HEK293 (cell line): ENCODE data around the gene VPS13C.
A peak's percentile ranks its signal among the peaks of the same experiment; 100 is the strongest.

Source experiments
- CTCF ChIA-PET: fragments of 350-600 bp; formaldehyde crosslinking; extraction: SDS; loops from one replicate; lab custom pipeline; 2021; ENCODE audit warnings: antibody characterized with exemption; lab: Yijun Ruan, JAX
- POLR2A ChIA-PET: fragments of 300-600 bp; formaldehyde crosslinking; extraction: SDS; loops from one replicate; lab custom pipeline; 2020; ENCODE audit warnings: antibody characterized with exemption, inconsistent platforms; lab: Yijun Ruan, JAX
- H3K27ac ChIP-seq: fragments of 200-500 bp; sonication (Bioruptor generic); 2 replicates; pipeline ENCODE4 v1.5.1; 2014; ENCODE audit warnings: low read depth, low read length, control low read depth, inconsistent platforms; ENCODE audit errors: extremely low read depth
- H3K36me3 ChIP-seq, 2 experiments: fragments of 200-500 bp in 1 of 2; sonication (Bioruptor generic) in 1 of 2; 1 replicate in 1 of 2; 2 replicates in 1 of 2; pipeline ENCODE4 v1.5.1; 2014 to 2017; ENCODE audit warnings: inconsistent platforms in 2 of 2, low read length in 2 of 2; ENCODE audit not compliant: control insufficient read depth in 2 of 2, insufficient read depth in 1 of 2
- H3K4me1 ChIP-seq: fragments of 200-500 bp; sonication (Bioruptor generic); 2 replicates; pipeline ENCODE4 v1.5.1; 2014; ENCODE audit warnings: mild to moderate bottlenecking, low read length, inconsistent platforms; ENCODE audit not compliant: control insufficient read depth, insufficient read depth
- H3K4me3 ChIP-seq: 2 replicates; pipeline ENCODE4 v1.5.1; 2011; ENCODE audit warnings: low read depth, mild to moderate bottlenecking, control low read depth, low read length, moderate library complexity
- H3K9me3 ChIP-seq: fragments of 200-500 bp; sonication (Bioruptor generic); 2 replicates; pipeline ENCODE4 v1.5.1; 2014; ENCODE audit warnings: low read depth, low read length, inconsistent platforms; ENCODE audit not compliant: control insufficient read depth, insufficient read depth
- BCL11B ChIP-seq: fragments of 450-650 bp; formaldehyde crosslinking; IDR thresholded peaks from 2 replicates; pipeline ENCODE4 v1.5.1; 2016; ENCODE audit warnings: low read depth, missing biosample characterization, missing genetic modification characterization
- FEZF1 ChIP-seq: fragments of 450-650 bp; formaldehyde crosslinking; IDR thresholded peaks from 2 replicates; pipeline ENCODE4 v1.5.1; 2016; ENCODE audit warnings: missing biosample characterization, missing genetic modification characterization
- GLI2 ChIP-seq: fragments of 450-650 bp; formaldehyde crosslinking; IDR thresholded peaks from 2 replicates; pipeline ENCODE4; 2017; ENCODE audit warnings: missing biosample characterization, missing genetic modification characterization, low read depth, borderline replicate concordance
- KLF1 ChIP-seq: fragments of 450-650 bp; formaldehyde crosslinking; IDR thresholded peaks from 2 replicates; pipeline ENCODE4 v1.5.1; 2016; ENCODE audit warnings: missing biosample characterization, missing genetic modification characterization
- MZF1 ChIP-seq: fragments of 450-650 bp; formaldehyde crosslinking; IDR thresholded peaks from 2 replicates; pipeline ENCODE4 v1.5.1; 2017; ENCODE audit warnings: missing biosample characterization, missing genetic modification characterization, borderline replicate concordance
- OVOL3 ChIP-seq: fragments of 450-650 bp; formaldehyde crosslinking; IDR thresholded peaks from 2 replicates; pipeline ENCODE4 v1.5.1; 2016; ENCODE audit warnings: missing biosample characterization, missing genetic modification characterization
- SCRT2 ChIP-seq: fragments of 450-650 bp; formaldehyde crosslinking; IDR thresholded peaks from 2 replicates; pipeline ENCODE4 v1.5.1; 2016; ENCODE audit warnings: missing biosample characterization, missing genetic modification characterization
- SP2 ChIP-seq: fragments of 450-650 bp; formaldehyde crosslinking; IDR thresholded peaks from 2 replicates; pipeline ENCODE4 v1.5.1; 2016; ENCODE audit warnings: missing biosample characterization, missing genetic modification characterization
- ZBTB20 ChIP-seq: fragments of 450-650 bp; formaldehyde crosslinking; IDR thresholded peaks from 2 replicates; pipeline ENCODE4 v1.5.1; 2016; ENCODE audit warnings: missing biosample characterization, missing genetic modification characterization
- ZFHX2 ChIP-seq: fragments of 450-650 bp; formaldehyde crosslinking; conservative IDR thresholded peaks from 2 replicates; pipeline ENCODE4 v1.5.1; 2016; ENCODE audit warnings: missing biosample characterization, missing genetic modification characterization
- ZNF473 ChIP-seq: fragments of 450-650 bp; formaldehyde crosslinking; IDR thresholded peaks from 2 replicates; pipeline ENCODE4 v1.5.1; 2017; ENCODE audit warnings: missing biosample characterization, missing genetic modification characterization
- ZNF76 ChIP-seq: fragments of 450-650 bp; formaldehyde crosslinking; IDR thresholded peaks from 2 replicates; pipeline ENCODE4; 2016; ENCODE audit warnings: low read depth, missing biosample characterization, missing genetic modification characterization, borderline replicate concordance
- ZNF785 ChIP-seq: fragments of 450-650 bp; formaldehyde crosslinking; IDR thresholded peaks from 2 replicates; pipeline ENCODE4 v1.5.1; 2016; ENCODE audit warnings: missing biosample characterization, missing genetic modification characterization
- TF ChIP-seq, protein P1 (sequence below): fragments of 450-650 bp; formaldehyde crosslinking; IDR thresholded peaks from 2 replicates; pipeline ENCODE4 v1.5.1; 2016; ENCODE audit warnings: missing biosample characterization, missing genetic modification characterization
- TF ChIP-seq, protein P2 (sequence below): fragments of 450-650 bp; formaldehyde crosslinking; IDR thresholded peaks from 2 replicates; pipeline ENCODE4 v1.5.1; 2016; ENCODE audit warnings: missing biosample characterization, missing genetic modification characterization
- TF ChIP-seq, protein P3 (sequence below): fragments of 450-650 bp; formaldehyde crosslinking; IDR thresholded peaks from 2 replicates; pipeline ENCODE4 v1.5.1; 2016; ENCODE audit warnings: missing biosample characterization, missing genetic modification characterization

Gene VPS13C

DNA sequence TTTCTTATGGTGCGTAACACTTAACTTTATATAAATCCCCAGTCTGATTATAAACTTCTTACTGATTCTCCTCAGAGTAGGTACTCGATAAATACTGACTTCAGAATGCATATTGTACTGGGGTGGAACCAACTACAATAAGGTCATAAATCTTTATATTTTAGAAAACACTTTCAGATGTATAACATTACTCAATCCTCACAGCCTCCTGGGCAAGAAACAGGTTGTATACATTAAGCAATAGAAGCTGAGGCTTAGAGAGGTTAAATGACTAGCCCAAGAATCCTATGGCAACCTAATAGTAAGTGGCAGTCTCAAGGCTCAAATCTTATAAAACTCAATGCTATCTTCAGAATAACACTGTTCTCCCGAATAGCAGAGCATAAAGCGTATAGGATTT lies 9.1 kb downstream of the VPS13C start:
- no peak overlapping the region for H3K4me3 ChIP-seq
- TF ChIP-seq, protein P1, sequence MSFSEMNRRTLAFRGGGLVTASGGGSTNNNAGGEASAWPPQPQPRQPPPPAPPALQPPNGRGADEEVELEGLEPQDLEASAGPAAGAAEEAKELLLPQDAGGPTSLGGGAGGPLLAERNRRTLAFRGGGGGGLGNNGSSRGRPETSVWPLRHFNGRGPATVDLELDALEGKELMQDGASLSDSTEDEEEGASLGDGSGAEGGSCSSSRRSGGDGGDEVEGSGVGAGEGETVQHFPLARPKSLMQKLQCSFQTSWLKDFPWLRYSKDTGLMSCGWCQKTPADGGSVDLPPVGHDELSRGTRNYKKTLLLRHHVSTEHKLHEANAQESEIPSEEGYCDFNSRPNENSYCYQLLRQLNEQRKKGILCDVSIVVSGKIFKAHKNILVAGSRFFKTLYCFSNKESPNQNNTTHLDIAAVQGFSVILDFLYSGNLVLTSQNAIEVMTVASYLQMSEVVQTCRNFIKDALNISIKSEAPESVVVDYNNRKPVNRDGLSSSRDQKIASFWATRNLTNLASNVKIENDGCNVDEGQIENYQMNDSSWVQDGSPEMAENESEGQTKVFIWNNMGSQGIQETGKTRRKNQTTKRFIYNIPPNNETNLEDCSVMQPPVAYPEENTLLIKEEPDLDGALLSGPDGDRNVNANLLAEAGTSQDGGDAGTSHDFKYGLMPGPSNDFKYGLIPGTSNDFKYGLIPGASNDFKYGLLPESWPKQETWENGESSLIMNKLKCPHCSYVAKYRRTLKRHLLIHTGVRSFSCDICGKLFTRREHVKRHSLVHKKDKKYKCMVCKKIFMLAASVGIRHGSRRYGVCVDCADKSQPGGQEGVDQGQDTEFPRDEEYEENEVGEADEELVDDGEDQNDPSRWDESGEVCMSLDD = no peak
- 0 out of 2 replicates have a peak, but pooled peaks have one; percentile 19 for TF ChIP-seq SCRT2 (tag by site-specific recombination)
- H3K27ac ChIP-seq = no peak overlapping the region
- H3K9me3 ChIP-seq = no peaks in the 10 kb centered on the region
- H3K36me3 ChIP-seq = no peaks in the 10 kb centered on the region
- ChIA-PET POLR2A (no interaction called here), CTCF (no interaction called here)
- H3K4me1 ChIP-seq = peaks cover 3% of the 10 kb centered on the region; the same call in 1 of the 2 replicates

DNA sequence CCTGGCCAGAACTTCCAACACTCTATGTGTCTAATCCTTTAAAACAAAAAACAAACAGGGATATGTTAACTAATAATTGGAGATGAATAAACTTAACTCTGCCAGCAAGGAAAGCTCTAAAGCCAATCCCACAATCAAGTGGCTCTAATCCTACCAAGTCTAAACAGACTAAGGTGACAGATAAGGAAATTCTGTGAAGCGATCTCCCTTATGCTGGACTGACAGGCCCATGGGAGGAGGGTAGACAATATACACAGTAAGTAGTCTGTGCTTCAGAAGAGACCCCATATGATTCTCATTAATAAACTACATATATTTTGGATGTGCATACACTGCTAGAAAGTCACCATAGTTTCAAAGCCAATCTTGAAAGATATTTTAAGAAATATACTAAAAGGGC lies 10.1 kb downstream of the VPS13C start:
- ChIA-PET CTCF (no interaction called here), POLR2A (no interaction called here)
- Histone ChIP-seq H3K4me1 (peaks cover 3% of the 10 kb centered on the region; the same call in 1 of the 2 replicates), H3K4me3 (no peak overlapping the region), H3K27ac (no peak overlapping the region), H3K36me3 (no peaks in the 10 kb centered on the region), H3K9me3 (no peaks in the 10 kb centered on the region)
- TF ChIP-seq, protein P2, sequence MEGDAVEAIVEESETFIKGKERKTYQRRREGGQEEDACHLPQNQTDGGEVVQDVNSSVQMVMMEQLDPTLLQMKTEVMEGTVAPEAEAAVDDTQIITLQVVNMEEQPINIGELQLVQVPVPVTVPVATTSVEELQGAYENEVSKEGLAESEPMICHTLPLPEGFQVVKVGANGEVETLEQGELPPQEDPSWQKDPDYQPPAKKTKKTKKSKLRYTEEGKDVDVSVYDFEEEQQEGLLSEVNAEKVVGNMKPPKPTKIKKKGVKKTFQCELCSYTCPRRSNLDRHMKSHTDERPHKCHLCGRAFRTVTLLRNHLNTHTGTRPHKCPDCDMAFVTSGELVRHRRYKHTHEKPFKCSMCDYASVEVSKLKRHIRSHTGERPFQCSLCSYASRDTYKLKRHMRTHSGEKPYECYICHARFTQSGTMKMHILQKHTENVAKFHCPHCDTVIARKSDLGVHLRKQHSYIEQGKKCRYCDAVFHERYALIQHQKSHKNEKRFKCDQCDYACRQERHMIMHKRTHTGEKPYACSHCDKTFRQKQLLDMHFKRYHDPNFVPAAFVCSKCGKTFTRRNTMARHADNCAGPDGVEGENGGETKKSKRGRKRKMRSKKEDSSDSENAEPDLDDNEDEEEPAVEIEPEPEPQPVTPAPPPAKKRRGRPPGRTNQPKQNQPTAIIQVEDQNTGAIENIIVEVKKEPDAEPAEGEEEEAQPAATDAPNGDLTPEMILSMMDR (tag by site-specific recombination) = no peak
- no peak for TF ChIP-seq ZFHX2 (tag by site-specific recombination)
- TF ChIP-seq, protein P3, sequence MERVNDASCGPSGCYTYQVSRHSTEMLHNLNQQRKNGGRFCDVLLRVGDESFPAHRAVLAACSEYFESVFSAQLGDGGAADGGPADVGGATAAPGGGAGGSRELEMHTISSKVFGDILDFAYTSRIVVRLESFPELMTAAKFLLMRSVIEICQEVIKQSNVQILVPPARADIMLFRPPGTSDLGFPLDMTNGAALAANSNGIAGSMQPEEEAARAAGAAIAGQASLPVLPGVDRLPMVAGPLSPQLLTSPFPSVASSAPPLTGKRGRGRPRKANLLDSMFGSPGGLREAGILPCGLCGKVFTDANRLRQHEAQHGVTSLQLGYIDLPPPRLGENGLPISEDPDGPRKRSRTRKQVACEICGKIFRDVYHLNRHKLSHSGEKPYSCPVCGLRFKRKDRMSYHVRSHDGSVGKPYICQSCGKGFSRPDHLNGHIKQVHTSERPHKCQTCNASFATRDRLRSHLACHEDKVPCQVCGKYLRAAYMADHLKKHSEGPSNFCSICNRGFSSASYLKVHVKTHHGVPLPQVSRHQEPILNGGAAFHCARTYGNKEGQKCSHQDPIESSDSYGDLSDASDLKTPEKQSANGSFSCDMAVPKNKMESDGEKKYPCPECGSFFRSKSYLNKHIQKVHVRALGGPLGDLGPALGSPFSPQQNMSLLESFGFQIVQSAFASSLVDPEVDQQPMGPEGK (tag by site-specific recombination) = no peak
- TF ChIP-seq ZBTB20 (tag by site-specific recombination) = no peak
- TF ChIP-seq GLI2 = no peak
- no peak for TF ChIP-seq FEZF1 (tag by site-specific recombination)
- no peak for TF ChIP-seq KLF1 (tag by site-specific recombination)
- TF ChIP-seq, protein P1 = no peak
- TF ChIP-seq MZF1 (tag by site-specific recombination) = no peak
- TF ChIP-seq ZNF785 (tag by site-specific recombination) = no peak
- no peak for TF ChIP-seq OVOL3 (tag by site-specific recombination)
- no peak for TF ChIP-seq ZNF473 (tag by site-specific recombination)
- no peak for TF ChIP-seq ZNF76 (tag by site-specific recombination)
- TF ChIP-seq SP2 (tag by site-specific recombination) = no peak
- no peak for TF ChIP-seq BCL11B (tag by site-specific recombination)
